ENCODE results near the gene AVP.
"Not testable (repeated sequence)": the region's sequence is repeated elsewhere in the genome, so short reads cannot be mapped to it uniquely, and the experiment has no call there.

The AVP gene

GRCh38 chr20:3121271-3121911, 36.9 kb upstream of the AVP start:
- Histone ChIP-seq H3K9me3 (ENCODE audit: severe bottlenecking) (peaks cover 7% of the 10 kb centered on the region), H3K27ac (no peak overlapping the region), H3K27me3 (ENCODE audit: insufficient read depth, low read depth, severe bottlenecking) (no peaks in the 10 kb centered on the region), H3K36me3 (peaks cover 24% of the 10 kb centered on the region), H3K4me3 (ENCODE audit: low read depth, low read length) (no peak overlapping the region)
- no peak for TF ChIP-seq CTCF (IDR thresholded peaks at IDR 0.05; ENCODE audit: low read depth, low read length)
- no peak for DNase-seq

- Histone ChIP-seq H3K4me3 (ENCODE audit: low read depth, low read length) (no peak overlapping the region), H3K27ac (no peak overlapping the region), H3K36me3 (peaks cover 24% of the 10 kb centered on the region), H3K9me3 (ENCODE audit: severe bottlenecking) (peaks cover 2% of the 10 kb centered on the region), H3K27me3 (ENCODE audit: insufficient read depth, low read depth, severe bottlenecking) (no peaks in the 10 kb centered on the region)
- TF ChIP-seq CTCF (IDR thresholded peaks at IDR 0.05; ENCODE audit: low read depth, low read length) = no peak
- DNase-seq = no peak
These were observed 34.5 kb upstream of the AVP start for GRCh38 chr20:3119044-3119443.

GRCh38 chr20:3117839-3118379, 33.4 kb upstream of the AVP start:
- peaks cover 20% of the 10 kb centered on the region for H3K36me3 ChIP-seq
- H3K27me3 ChIP-seq (ENCODE audit: insufficient read depth, low read depth, severe bottlenecking); H3K4me3 ChIP-seq (ENCODE audit: low read depth, low read length); H3K27ac ChIP-seq; H3K9me3 ChIP-seq (ENCODE audit: severe bottlenecking); DNase-seq: not testable (repeated sequence)

GRCh38 chr20:3116341-3116740, 31.8 kb upstream of the AVP start:
- DNase-seq = no peak
- no peak for TF ChIP-seq CTCF (IDR thresholded peaks at IDR 0.05; ENCODE audit: low read depth, low read length)
- Histone ChIP-seq H3K27me3 (ENCODE audit: insufficient read depth, low read depth, severe bottlenecking) (no peaks in the 10 kb centered on the region), H3K9me3 (ENCODE audit: severe bottlenecking) (no peaks in the 10 kb centered on the region), H3K36me3 (peaks cover 8% of the 10 kb centered on the region), H3K27ac (no peak overlapping the region), H3K4me3 (ENCODE audit: low read depth, low read length) (no peak overlapping the region)

GRCh38 chr20:3115190-3116107, 30.9 kb upstream of the AVP start:
- Histone ChIP-seq H3K36me3 (no peaks in the 10 kb centered on the region), H3K9me3 (ENCODE audit: severe bottlenecking) (no peaks in the 10 kb centered on the region), H3K27me3 (ENCODE audit: insufficient read depth, low read depth, severe bottlenecking) (no peaks in the 10 kb centered on the region), H3K27ac (no peak overlapping the region), H3K4me3 (ENCODE audit: low read depth, low read length) (no peak overlapping the region)
- DNase-seq = peak; percentile 56
- TF ChIP-seq CTCF (IDR thresholded peaks at IDR 0.05; ENCODE audit: low read depth, low read length) = peak; percentile 78

GRCh38 chr20:3111995-3112394, 27.5 kb upstream of the AVP start:
- TF ChIP-seq CTCF (IDR thresholded peaks at IDR 0.05; ENCODE audit: low read depth, low read length) = no peak
- Histone ChIP-seq H3K4me3 (ENCODE audit: low read depth, low read length) (no peak overlapping the region), H3K9me3 (ENCODE audit: severe bottlenecking) (no peaks in the 10 kb centered on the region), H3K27me3 (ENCODE audit: insufficient read depth, low read depth, severe bottlenecking) (no peaks in the 10 kb centered on the region), H3K36me3 (no peaks in the 10 kb centered on the region), H3K27ac (no peak overlapping the region)
- DNase-seq = no peak
